ENCODE data around the gene RNF220. TPM values are rescaled to one million over a fixed set of nuclear protein-coding genes. Genes with fewer than 3 reads are reported as not detected.

RNF220 gene
- polyA plus RNA-seq, 1 donor from 2014 or later, result 142 TPM

- Histone ChIP-seq H3K9me2 (ENCODE audit: insufficient read depth, low read length) (no peaks in the 10 kb centered on the region), H3K4me3 (ENCODE audit: low read length) (no peak overlapping the region), H3K9me3 (ENCODE audit: low read length) (no peaks in the 10 kb centered on the region), H3K27me3 (ENCODE audit: insufficient read depth, low read depth, low read length) (no peaks in the 10 kb centered on the region), H3F3A (ENCODE audit: insufficient read depth, low read length, poor library complexity, severe bottlenecking) (no peaks in the 10 kb centered on the region), H3K36me3 (ENCODE audit: insufficient read depth, low read length) (no peaks in the 10 kb centered on the region), H3K4me2 (ENCODE audit: low read length) (no peak overlapping the region), H2AFZ (ENCODE audit: low read depth, low read length) (no peak overlapping the region), H3K9ac (ENCODE audit: low read length) (no peak overlapping the region), H4K20me1 (ENCODE audit: insufficient read depth) (no peaks in the 10 kb centered on the region), H3K27ac (ENCODE audit: low read length) (no peak overlapping the region), H3K79me2 (replicated peaks; ENCODE audit: insufficient read depth, low read length) (peaks cover 17% of the 10 kb centered on the region)
- no peak for TF ChIP-seq POLR2AphosphoS5 (IDR thresholded peaks at IDR 0.05)
- no peak for TF ChIP-seq EZH2 (IDR thresholded peaks at IDR 0.05; ENCODE audit: borderline replicate concordance, insufficient read depth, low read length, poor library complexity, severe bottlenecking)
- no peak for TF ChIP-seq TAF1 (IDR thresholded peaks at IDR 0.05; ENCODE audit: low read depth)
- TF ChIP-seq REST (IDR thresholded peaks at IDR 0.05; ENCODE audit: borderline replicate concordance), result no peak
- no peak for TF ChIP-seq MXI1 (conservative IDR thresholded peaks at IDR 0.05; ENCODE audit: poor library complexity, severe bottlenecking)
- no peak for TF ChIP-seq RAD21 (conservative IDR thresholded peaks at IDR 0.05)
- no peak for TF ChIP-seq EP300 (conservative IDR thresholded peaks at IDR 0.05; ENCODE audit: poor library complexity, severe bottlenecking)
- TF ChIP-seq SMC3 (conservative IDR thresholded peaks at IDR 0.05; ENCODE audit: poor library complexity), result no peak
- no peak for TF ChIP-seq CTCF (IDR thresholded peaks at IDR 0.05; ENCODE audit: poor library complexity, severe bottlenecking)
These were observed 47.3 kb upstream of the RNF220 start for GRCh38 chr1:44357710-44358109.

GRCh38 chr1:44359234-44359935 lies 45.7 kb upstream of the RNF220 start:
- TF ChIP-seq REST (IDR thresholded peaks at IDR 0.05; ENCODE audit: borderline replicate concordance) (no peak), EP300 (conservative IDR thresholded peaks at IDR 0.05; ENCODE audit: poor library complexity, severe bottlenecking) (no peak), SMC3 (conservative IDR thresholded peaks at IDR 0.05; ENCODE audit: poor library complexity) (no peak), RAD21 (conservative IDR thresholded peaks at IDR 0.05) (no peak), EZH2 (IDR thresholded peaks at IDR 0.05; ENCODE audit: borderline replicate concordance, insufficient read depth, low read length, poor library complexity, severe bottlenecking) (no peak), MXI1 (conservative IDR thresholded peaks at IDR 0.05; ENCODE audit: poor library complexity, severe bottlenecking) (no peak), TAF1 (IDR thresholded peaks at IDR 0.05; ENCODE audit: low read depth) (no peak), CTCF (IDR thresholded peaks at IDR 0.05; ENCODE audit: poor library complexity, severe bottlenecking) (no peak), POLR2AphosphoS5 (IDR thresholded peaks at IDR 0.05) (no peak)

More at GRCh38 chr1:44359234-44359935, 45.7 kb upstream of the RNF220 start:
- Histone ChIP-seq H3K9ac (ENCODE audit: low read length) (no peak overlapping the region), H3K36me3 (ENCODE audit: insufficient read depth, low read length) (no peaks in the 10 kb centered on the region), H3F3A (ENCODE audit: insufficient read depth, low read length, poor library complexity, severe bottlenecking) (no peaks in the 10 kb centered on the region), H3K9me2 (ENCODE audit: insufficient read depth, low read length) (no peaks in the 10 kb centered on the region), H3K4me3 (ENCODE audit: low read length) (no peak overlapping the region), H3K27me3 (ENCODE audit: insufficient read depth, low read depth, low read length) (no peaks in the 10 kb centered on the region), H2AFZ (ENCODE audit: low read depth, low read length) (no peak overlapping the region), H4K20me1 (ENCODE audit: insufficient read depth) (no peaks in the 10 kb centered on the region), H3K9me3 (ENCODE audit: low read length) (no peaks in the 10 kb centered on the region), H3K79me2 (replicated peaks; ENCODE audit: insufficient read depth, low read length) (peaks cover 4% of the 10 kb centered on the region), H3K27ac (ENCODE audit: low read length) (no peak overlapping the region), H3K4me2 (ENCODE audit: low read length) (no peak overlapping the region)
